Measurements from ENCODE around the gene CDYL. TPM values are rescaled to one million over a fixed set of nuclear protein-coding genes. Genes with fewer than 3 reads are reported as not detected.

CDYL gene
- total RNA-seq, 1 donor from 2014 or later, result 40.5 TPM

DNA sequence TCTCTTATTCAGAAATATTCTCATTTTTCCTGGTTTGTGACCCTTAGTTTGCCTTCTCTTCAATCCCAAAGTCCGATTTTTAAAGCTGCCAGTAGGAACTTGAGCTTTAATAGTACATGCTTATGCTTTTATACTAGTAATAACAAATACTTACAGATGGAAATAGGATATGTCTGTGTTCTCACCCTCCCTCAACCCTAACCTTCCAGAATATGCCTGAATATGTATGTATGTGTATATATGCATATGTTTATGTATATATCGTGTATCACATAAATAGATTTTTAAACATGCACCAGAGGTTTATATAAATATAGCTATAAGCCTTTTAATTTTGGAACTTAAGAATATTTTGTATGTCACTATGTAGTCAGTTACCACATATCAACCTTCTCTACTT lies 38.8 kb downstream of the CDYL start:
- ATAC-seq, result no peak
- intact Hi-C loops (cut with DNase I), result no loop called here
- H3K9me3 ChIP-seq, result no peaks in the 10 kb centered on the region
- no peak for DNase-seq
- no peak overlapping the region for H3K4me3 ChIP-seq
- peaks cover 12% of the 10 kb centered on the region for H3K4me1 ChIP-seq
- TF ChIP-seq, protein P1, sequence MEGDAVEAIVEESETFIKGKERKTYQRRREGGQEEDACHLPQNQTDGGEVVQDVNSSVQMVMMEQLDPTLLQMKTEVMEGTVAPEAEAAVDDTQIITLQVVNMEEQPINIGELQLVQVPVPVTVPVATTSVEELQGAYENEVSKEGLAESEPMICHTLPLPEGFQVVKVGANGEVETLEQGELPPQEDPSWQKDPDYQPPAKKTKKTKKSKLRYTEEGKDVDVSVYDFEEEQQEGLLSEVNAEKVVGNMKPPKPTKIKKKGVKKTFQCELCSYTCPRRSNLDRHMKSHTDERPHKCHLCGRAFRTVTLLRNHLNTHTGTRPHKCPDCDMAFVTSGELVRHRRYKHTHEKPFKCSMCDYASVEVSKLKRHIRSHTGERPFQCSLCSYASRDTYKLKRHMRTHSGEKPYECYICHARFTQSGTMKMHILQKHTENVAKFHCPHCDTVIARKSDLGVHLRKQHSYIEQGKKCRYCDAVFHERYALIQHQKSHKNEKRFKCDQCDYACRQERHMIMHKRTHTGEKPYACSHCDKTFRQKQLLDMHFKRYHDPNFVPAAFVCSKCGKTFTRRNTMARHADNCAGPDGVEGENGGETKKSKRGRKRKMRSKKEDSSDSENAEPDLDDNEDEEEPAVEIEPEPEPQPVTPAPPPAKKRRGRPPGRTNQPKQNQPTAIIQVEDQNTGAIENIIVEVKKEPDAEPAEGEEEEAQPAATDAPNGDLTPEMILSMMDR (IDR thresholded peaks at IDR 0.05), result no peak
- no peak overlapping the region for H3K27ac ChIP-seq
- no peaks in the 10 kb centered on the region for H3K36me3 ChIP-seq
- H3K27me3 ChIP-seq (ENCODE audit: low read depth), result no peaks in the 10 kb centered on the region

DNA sequence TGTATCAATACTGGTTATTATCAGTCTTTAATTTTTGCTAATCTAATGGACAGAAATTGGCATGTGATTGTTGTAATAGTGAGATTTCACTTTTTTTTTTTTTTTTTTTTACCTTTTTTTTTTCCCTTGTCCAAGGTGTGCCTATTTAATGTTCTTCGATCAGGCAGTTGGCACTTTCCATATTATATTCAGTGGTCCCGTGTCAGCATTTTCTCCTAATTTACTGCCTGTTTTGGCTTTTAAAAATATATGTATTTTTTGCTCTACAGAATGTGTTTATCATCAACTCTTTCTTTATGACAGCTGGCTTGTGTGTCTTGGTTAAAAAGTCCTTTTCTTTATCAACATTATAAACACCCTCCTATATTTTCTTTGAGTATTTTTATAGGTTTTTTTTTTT lies 39.4 kb downstream of the CDYL start:
- Histone ChIP-seq H3K4me3 (no peak overlapping the region), H3K36me3 (no peaks in the 10 kb centered on the region), H3K4me1 (peaks cover 7% of the 10 kb centered on the region), H3K9me3 (no peaks in the 10 kb centered on the region), H3K27ac (no peak overlapping the region), H3K27me3 (ENCODE audit: low read depth) (no peaks in the 10 kb centered on the region)
- TF ChIP-seq, protein P1 (IDR thresholded peaks at IDR 0.05), result no peak
- intact Hi-C loops (cut with DNase I), result no loop called here
- ATAC-seq (no peak), DNase-seq (no peak)

DNA sequence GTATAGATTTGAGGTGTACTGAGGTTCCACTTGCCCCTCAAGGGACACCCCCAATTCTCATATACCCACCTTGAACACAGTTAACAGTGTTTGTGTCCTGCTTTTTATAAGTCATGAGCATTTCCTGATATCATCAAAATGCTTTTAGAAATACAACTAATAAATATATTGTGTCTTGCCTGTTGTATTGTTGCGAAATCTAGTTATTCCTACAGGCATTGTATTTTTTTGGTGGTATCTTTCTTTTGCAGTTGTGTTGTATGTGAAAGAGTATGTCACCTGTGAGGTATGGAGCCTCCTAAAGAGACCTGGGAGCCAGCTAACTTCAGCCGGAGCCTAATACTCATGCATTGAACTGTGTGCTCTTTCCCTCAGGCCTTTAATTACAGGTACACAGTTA lies 40.7 kb downstream of the CDYL start:
- no peaks in the 10 kb centered on the region for H3K36me3 ChIP-seq
- no peaks in the 10 kb centered on the region for H3K4me1 ChIP-seq
- DNase-seq (no peak), ATAC-seq (no peak)
- no peak overlapping the region for H3K27ac ChIP-seq
- TF ChIP-seq, protein P1 (IDR thresholded peaks at IDR 0.05), result no peak
- no peak overlapping the region for H3K4me3 ChIP-seq
- H3K9me3 ChIP-seq, result no peaks in the 10 kb centered on the region
- intact Hi-C loops (cut with DNase I), result no loop called here
- H3K27me3 ChIP-seq (ENCODE audit: low read depth), result no peaks in the 10 kb centered on the region

DNA sequence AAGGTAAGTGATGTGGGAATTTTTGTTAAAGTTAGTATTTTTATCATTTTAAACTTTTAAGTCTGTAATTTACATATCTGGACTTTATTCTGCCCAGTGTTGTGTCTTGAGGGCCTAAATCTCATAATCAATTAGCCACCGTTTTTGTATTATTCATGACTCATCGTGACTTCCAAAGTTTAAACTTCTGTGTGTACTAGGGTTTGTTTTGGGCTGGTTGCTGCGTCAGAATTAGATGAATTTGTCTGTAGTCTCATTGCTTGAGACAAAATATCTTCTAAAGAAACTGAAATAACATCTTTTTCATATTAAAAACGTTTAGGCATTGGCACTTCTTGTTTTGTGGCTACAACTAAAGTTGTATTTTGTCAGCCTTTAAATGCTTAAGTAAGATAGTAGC lies 41.3 kb downstream of the CDYL start:
- Histone ChIP-seq H3K9me3 (no peaks in the 10 kb centered on the region), H3K4me3 (no peak overlapping the region), H3K27me3 (ENCODE audit: low read depth) (no peaks in the 10 kb centered on the region), H3K27ac (no peak overlapping the region), H3K4me1 (no peaks in the 10 kb centered on the region), H3K36me3 (no peaks in the 10 kb centered on the region)
- intact Hi-C loops (cut with DNase I), result no loop called here
- TF ChIP-seq, protein P1 (IDR thresholded peaks at IDR 0.05), result no peak
- no peak for DNase-seq
- no peak for ATAC-seq

DNA sequence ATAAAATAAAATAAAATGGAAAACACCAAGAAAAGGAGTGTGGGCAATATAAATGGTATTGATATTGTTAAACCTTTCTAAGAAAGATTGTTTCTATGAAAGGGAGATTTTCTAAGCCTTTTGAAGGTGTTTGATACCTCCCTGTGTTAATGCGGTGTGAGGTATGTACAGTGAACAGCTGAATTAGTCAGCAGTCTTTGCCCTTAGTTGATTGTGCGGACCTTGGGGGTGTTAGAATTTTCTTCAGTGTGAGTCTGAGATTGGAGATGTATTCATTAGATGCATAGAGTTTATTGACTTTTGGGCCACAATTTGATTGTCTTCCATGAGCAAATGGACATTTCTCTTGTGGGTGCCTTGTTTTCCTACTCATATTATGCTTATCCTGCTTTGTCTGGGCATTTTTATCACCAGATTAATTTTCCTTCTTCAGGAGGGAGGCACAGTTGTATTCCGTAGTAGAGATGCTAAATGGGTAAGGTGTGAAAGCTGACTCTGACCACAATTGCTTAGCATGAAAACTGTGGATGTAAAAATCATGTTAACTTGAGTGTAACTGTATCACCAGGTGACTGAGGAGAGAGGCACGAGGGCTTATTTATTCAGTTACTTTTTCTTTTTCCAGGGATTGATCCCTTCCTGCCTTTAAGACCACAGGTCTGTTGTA lies 42.2 kb downstream of the CDYL start:
- Histone ChIP-seq H3K36me3 (no peaks in the 10 kb centered on the region), H3K9me3 (no peaks in the 10 kb centered on the region), H3K4me3 (no peak overlapping the region), H3K4me1 (no peaks in the 10 kb centered on the region), H3K27me3 (ENCODE audit: low read depth) (no peaks in the 10 kb centered on the region), H3K27ac (no peak overlapping the region)
- no peak for DNase-seq
- TF ChIP-seq, protein P1 (IDR thresholded peaks at IDR 0.05), result no peak
- ATAC-seq, result no peak
- intact Hi-C loops (cut with DNase I), result no loop called here
